Measurements from ENCODE around the gene SCYL2. TPM values are rescaled to one million over a fixed set of nuclear protein-coding genes. Genes with fewer than 3 reads are reported as not detected.

Gene SCYL2
- 15.6 to 24.9 TPM (median 19.8 TPM) in 5 replicates for total RNA-seq (2022; extraction: Qiagen RNA extraction)

GRCh38 chr12:100266835-100267602 lies at the start of gene SCYL2, which contains the start of gene DEPDC4:
Gene SCYL2, plus strand, starts transcription at chr12:100267177. Its CDS starts 15,794 bp downstream, at chr12:100282971.
Gene DEPDC4, minus strand, starts transcription at chr12:100267079. Its CDS starts 3 bp downstream, at chr12:100267076.

GRCh38 chr12:100356644-100357223 lies 89.8 kb downstream of the SCYL2 start, which contains the start of gene SLC17A8:
Gene SLC17A8, plus strand, starts transcription at chr12:100357074. Its CDS starts 318 bp downstream, at chr12:100357392.

Other genes starting within 250 kb of the SCYL2 start
- 8.4 to 15.3 TPM (median 12.0 TPM) in 5 replicates for gene BLTP3B, start 124.3 kb upstream of the SCYL2 start, total RNA-seq (2022; extraction: Qiagen RNA extraction)
- gene ACTR6, start 66.4 kb upstream of the SCYL2 start, total RNA-seq (2022; extraction: Qiagen RNA extraction) = 16.0 to 34.2 TPM (median 21.5 TPM) in 5 replicates
- 0.28 to 1.5 TPM (median 1.2 TPM) in 5 replicates for gene DEPDC4, start 98 bp upstream of the SCYL2 start, total RNA-seq (2022; extraction: Qiagen RNA extraction)
- gene SLC17A8, start 89.9 kb downstream of the SCYL2 start, total RNA-seq (2022; extraction: Qiagen RNA extraction) = 0.12 TPM in 1 of 5 replicates, not detected in the others
- 0.03 to 0.10 TPM (median 0.08 TPM) in 5 replicates for gene NR1H4, start 206.7 kb downstream of the SCYL2 start, total RNA-seq (2022; extraction: Qiagen RNA extraction)

Data from A549 treated with Hydrocortisone at 1 μM for 4 hours (cell line).